ENCODE measurements around the gene AKAP6. TPM values are rescaled to one million over a fixed set of nuclear protein-coding genes. Genes with fewer than 3 reads are reported as not detected.

The AKAP6 gene
- total RNA-seq, 2 donors from 2014 or later = 33.5 to 108 TPM

DNA sequence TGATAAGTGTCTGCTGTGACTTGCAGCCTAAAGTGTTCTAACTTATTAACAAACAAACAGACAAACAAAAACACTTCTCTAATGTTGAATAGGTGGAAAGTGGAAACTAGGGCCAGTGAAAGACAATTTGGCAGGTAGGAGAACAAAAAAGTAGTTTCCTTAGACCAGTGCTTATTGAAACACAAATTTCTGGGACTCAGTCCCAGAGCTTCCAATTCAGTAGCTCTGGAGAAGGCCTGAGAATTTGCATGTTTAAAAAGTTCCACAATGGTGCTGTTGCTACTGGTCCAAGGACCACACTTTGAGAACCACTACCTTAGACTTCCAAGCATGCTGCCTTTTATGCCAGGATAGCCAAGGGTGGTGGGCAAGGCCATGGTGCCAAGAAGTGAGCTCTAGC is 67.8 kb downstream of the AKAP6 start:
- intact Hi-C loops (cut with DNase I) = no loop called here
- DNase-seq (ENCODE audit: low spot score) = no peak

DNA sequence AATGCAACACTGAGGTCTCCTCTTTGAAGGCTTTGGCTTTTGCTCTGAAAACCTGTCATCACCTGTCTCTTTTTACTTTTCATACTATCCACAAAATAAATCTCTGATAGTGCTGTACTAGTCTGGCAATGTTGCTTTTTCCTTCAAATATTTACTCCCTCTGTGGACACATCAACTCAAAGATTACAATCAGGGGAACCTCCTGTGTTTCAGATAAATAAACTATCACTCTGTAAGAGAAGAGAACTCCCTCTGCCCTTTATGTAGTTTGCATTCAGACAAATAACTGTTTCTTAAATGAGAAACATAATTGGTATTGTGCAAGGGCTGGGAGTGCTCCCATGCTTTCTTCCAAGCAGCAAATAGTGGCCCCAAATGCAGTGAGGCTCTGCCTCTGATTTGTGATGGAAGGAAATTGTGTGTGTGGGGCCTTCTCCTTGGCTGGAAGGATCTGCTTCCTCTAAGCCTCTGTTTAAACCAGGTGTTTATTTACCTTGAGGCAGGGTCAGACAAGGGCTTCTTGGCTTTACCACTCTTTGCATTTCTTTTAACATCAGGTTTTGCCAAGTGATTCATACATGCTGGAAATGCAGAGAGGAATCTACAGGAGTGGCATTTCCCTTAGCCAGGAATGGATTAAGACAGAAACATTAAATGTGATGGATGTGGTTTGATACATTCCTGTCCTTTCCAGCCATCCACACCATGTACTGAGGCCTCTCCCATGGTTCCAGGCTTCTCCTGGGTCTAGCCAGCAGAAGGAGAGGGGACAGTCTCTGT is 69.0 kb downstream of the AKAP6 start:
- intact Hi-C loops (cut with DNase I) = no loop called here
- DNase-seq (ENCODE audit: low spot score) = no peak

DNA sequence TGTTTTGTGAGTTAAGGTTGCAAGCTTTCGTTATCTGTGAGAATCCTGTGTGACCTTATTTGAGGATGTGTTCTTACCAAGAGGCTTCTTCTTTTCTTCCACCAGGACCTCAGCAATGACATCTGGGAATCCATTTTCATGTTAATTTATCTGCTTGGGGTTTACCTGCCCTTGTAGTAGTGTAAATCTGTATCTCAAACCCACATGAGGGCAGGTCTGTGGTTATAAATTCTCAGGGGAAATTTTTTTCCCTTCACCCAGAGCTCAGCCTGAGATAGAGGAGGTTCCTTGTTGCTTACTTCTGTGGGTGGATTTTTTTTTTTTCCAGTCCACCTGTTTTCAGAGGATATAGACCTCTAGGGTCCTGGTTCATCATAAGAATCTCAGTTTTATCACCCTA is 70.8 kb downstream of the AKAP6 start:
- no peak for DNase-seq (ENCODE audit: low spot score)
- intact Hi-C loops (cut with DNase I) = no loop called here

DNA sequence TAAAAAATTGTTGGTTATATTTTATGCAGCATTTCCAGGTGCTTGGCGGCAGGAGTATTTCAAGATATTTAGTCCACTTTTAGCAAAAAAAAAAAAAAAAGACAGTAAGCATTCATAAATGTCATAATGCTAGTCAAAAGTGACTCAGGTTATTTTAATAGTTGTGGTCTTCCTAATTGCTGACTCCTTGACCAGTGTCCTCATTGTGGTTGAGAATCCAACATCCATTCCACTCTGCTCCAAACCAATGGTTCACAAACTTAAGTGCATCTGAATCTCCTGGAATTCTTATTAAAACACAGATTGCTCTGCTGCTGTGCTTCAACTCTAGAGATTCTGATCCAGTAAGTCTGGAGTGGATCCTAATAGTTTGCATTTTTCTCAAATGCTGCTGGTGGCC is 71.4 kb downstream of the AKAP6 start:
- no peak for DNase-seq (ENCODE audit: low spot score)
- intact Hi-C loops (cut with DNase I) = no loop called here

DNA sequence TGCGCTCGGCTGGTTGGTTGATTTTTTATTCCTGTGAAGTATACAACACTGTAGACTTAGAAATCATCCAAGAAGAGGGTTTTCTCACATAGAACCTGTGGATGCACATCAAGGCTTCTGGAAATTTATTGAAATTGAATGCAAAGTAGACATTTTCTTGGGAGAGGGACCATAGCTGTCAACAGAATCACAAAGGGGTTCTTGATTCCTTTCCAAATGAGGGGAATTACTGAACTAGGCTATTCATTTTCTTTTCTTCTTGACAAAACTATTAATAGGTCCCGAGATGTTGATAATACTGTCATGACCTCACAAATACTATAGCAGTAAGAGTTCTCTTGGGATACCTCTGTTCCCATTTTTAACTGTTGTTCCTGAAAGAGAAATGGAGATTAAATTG is 73.9 kb downstream of the AKAP6 start:
- DNase-seq (ENCODE audit: low spot score) = no peak
- intact Hi-C loops (cut with DNase I) = no loop called here

DNA sequence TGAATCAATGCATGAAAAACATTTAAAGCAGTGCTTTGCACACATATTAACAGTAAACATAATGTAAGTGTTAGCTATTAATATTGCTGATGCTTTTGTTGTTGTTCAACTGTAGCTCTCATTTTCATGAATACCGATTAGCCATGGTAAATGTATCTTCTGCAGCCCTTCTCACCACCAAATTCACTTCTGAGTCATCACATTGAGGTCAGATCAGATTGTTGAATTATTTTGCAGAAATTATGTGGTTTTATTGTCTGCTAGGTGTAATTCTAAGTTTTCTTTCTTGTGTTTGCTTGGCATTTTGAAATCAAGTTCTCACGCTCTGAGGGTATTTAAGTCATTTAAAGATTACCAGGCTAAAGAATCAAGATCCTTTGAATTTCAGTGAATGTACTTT is 74.6 kb downstream of the AKAP6 start:
- intact Hi-C loops (cut with DNase I) = no loop called here
- no peak for DNase-seq (ENCODE audit: low spot score)

DNA sequence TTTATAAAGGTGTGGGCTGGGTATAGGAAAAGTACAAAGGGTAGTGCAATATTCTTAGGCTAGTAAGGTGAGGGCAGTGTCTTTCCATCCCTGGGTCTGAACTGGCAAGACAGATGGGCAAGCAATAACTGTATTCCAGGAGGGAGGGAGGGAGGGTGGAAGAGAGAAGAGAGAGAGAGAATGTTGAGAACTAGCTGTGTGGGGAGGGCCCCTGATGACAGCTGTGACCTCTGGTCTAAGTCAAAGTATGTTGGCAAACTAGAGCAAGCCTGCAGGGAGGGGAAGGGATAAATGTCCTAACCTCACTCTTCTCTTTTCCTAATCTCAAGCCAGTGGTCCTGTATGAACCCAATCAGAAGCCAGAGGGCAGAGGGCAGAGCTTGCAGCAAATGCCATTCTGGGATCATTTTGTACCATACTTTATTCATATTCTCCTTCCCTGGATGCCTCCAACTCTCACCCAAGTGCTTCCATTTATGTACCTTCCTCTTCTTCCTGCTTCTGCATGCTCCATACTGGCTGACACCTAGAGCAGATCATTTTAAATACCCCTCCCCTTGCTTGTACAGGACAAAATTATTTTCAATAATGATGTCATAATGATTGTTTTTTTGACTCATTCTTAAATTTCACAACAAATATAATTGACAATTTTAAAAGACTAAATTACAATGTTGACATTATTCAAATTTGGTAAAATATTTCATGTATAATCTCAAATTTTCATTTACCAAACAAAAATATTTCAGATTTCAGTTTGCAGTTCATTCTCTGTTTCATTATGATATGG is 75.9 kb downstream of the AKAP6 start:
- intact Hi-C loops (cut with DNase I) = no loop called here
- no peak for DNase-seq (ENCODE audit: low spot score)

DNA sequence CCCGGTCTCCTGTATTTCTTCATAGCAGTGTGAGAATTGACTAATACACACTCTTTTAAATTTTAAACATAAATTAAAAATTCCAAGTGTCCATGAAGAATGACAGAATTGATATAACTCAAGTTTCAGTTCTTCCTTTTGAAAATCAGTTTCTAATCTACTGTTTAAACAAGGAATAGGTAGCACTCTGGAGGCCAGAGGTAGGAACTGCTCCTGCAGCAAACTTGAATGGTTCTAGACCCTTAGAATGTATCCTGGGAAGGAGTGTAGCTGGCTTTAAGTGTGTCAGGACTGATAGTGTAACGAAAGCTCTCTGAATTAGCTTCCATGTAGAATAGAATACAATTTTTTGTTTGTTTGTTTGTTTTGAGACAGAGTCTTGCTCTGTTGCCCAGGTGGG is 76.8 kb downstream of the AKAP6 start:
- no peak for DNase-seq (ENCODE audit: low spot score)
- intact Hi-C loops (cut with DNase I) = loop anchor here in 1 of 2 donors (2.0 kb wide), 1 partner anchor 75 kb away; no protein-coding TSS in a partner anchor

DNA sequence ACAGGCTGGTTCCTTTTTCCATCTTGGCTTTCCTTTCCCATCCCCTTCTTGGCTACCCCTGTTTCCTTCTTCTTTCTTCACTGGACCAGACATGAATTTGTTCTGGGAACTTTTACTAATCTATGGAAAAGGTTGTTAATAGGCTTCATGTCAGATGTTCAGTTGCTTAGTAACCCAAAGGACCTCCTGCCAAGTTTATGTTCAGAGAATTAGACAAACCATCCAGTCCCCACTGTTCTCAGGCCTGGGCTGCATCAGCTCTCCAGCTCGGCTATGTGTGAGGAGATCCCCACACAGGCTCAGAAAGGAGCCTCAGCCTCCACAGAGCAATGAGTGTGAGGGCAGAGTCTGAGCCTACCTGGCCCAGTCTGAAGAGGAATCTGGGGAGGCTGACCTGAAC is 78.0 kb downstream of the AKAP6 start:
- intact Hi-C loops (cut with DNase I) = loop anchor here in 1 of 2 donors (2.0 kb wide), 1 partner anchor 76 kb away; no protein-coding TSS in a partner anchor
- DNase-seq (ENCODE audit: low spot score) = no peak

DNA sequence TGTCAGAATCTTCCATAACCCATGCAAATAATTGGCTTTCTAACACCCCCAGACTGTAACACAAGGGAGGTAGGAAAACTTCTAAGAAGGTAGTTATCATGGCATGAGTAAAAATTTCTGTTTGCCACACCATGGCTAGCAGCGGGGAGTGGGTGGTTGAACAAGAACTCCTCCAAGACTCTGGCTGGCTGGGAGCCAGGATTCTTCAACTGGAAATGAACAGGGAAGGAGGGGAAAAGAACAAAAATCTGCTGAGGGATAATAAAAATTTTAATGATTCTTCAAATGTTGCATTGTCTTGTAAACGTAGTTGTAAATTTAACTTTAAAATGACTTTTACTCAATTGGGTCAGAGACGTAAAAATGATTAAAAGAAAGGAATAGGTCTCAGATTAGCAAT is 78.9 kb downstream of the AKAP6 start:
- intact Hi-C loops (cut with DNase I) = no loop called here
- no peak for DNase-seq (ENCODE audit: low spot score)

DNA sequence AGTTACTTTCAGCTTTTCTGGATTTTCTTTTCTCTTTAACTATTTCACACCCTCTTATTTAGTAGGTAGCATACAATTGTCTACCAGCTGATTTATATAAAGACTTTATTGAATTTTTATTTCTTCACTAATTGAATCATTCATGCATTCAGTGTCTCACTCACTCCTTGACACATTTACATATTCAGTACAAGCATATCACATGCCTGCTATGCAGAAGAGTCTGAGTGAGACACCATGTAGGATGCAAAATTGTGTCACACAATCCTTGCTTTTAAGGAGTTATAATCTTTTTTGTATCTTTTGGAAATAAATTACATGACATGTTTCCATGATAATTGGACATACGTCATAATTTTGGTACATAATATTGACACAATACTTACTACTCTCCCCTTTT is 83.0 kb downstream of the AKAP6 start:
- DNase-seq (ENCODE audit: low spot score) = no peak
- intact Hi-C loops (cut with DNase I) = no loop called here

DNA sequence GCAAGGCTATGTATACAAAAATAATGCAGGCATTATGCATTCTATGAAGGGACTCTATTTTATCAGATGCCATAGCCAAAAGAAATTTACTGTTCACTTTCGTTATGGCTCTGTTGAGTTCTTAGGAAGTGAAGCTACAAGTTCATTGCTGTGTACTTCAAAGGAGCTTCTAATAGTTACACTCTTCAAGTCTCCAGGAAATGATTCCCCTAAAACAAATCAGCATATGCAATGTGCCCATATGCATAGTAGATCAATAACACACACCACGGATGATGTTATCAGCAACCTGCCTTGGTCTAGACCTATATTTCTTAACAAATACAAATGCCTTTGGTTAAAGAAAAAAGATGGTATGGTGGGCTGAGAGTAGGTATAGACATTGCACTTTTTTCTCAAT is 83.4 kb downstream of the AKAP6 start:
- DNase-seq (ENCODE audit: low spot score) = no peak
- intact Hi-C loops (cut with DNase I) = no loop called here

DNA sequence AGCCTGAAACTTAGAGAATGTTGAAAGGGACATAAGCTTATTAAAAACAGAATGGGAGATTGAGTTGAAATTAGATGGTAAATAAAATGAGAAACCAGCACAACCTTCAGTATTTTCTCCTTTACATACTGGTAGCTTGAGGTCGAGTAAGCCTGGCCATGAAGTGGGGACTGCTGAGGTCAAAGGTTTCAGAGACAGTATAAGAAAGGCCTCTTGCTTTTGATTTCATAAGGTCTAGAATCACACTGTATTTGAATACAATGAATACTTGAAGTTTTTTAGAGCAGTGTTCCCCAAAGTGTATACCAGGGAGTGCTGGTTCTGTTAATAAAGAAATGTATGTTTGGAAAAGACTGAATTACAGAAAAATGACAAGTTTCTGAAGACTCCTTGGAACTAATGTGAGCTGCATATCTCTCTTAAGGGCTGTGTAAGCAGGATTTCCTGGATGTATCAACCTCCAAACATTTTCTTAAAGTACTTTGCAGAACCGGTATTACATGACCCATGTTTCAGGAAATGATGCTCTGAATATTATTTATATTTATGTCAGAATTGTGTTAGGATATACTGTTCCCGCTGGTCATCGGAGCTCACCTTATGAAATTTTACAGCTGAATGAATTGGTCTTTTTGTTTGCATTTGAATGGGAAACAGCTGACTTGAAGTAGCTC is 85.0 kb downstream of the AKAP6 start:
- intact Hi-C loops (cut with DNase I) = no loop called here
- DNase-seq (ENCODE audit: low spot score) = no peak

DNA sequence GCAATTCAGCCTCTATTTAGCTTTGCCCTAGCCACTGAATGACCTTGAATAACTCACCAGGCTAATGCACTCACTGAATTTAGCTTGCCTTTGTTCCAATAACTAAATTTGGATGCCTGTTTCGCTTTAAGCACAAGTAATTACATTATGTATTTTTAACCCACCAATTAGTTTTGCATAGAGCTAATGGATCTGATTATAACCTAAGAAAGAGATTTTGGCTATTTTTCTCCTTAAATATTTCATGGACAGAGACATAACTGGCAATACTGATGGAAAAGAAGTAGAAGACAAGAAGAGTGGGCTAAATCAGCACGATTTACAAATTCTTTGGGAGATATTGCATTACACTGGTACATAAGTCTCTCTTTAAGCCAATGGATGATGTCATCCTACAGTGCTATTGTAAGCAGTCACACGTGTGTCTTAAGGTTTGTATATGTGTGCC is 85.7 kb downstream of the AKAP6 start:
- intact Hi-C loops (cut with DNase I) = no loop called here
- no peak for DNase-seq (ENCODE audit: low spot score)

DNA sequence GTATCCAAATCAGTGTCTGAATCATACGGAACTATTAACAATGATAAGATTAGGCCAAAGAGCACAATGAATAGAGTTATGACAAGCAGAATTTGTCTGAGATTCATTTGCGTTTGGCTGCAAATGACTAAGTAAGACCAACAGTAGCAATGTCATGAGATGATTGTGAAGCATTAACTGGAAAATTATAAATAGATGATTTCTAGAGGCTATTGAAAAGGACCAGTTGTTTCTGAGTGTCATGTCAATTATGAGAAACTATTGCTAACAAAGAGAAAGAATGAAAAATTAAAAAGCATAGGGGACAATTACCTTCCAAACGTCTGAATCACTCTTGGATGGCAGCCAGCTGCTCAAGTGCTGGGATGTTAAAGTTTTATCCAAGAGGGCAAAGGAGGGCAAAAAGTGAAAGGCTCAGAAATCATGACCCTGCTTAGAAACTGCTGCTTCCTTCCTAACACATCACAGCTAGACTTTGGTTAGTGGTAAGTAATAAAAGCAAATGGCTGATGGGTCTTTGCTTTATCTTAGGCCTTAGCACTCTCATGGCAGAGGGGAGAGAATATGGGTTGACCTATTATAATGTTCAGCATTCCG is 89.0 kb downstream of the AKAP6 start:
- no peak for DNase-seq (ENCODE audit: low spot score)

DNA sequence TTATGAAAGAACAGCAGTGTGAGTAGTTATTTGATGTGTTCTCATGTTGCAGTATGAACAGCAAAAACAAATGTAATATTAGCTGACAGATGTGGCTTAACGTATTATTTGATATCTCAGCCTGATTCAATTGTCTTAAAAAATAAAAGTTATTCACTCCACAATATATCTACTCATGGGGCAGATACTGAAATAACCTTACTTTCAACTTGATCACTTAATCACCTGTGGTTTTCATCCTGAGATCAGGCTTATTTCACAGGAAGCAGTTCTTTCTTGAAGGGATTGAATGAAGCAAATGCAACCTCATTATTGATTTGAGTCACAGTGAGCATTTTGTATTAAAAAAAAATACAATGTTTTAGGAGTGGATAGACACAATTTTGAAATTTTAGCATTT is 90.3 kb downstream of the AKAP6 start:
- intact Hi-C loops (cut with DNase I) = no loop called here
- no peak for DNase-seq (ENCODE audit: low spot score)

More for the DNA sequence above, 89.0 kb downstream of the AKAP6 start:
- intact Hi-C loops (cut with DNase I) = no loop called here

DNA sequence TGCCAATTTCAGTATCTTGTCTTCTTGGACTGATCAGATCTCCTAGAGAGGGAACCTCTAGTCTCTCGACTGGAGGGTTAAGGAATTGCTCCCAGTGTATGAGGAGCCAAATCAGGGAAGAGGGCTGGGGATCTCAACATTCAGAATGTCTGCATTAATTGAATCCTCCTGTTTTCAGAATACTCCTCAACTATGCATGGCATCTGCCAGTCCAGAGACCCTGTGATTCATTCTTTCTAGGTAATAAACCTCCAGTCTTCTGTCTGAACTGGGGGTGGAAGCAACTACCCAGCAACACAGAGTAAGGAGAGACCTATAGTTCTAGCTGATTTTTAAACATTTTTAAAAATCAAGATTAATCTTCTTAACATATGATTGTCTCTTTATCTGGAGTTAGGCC is 92.7 kb downstream of the AKAP6 start:
- intact Hi-C loops (cut with DNase I) = no loop called here
- DNase-seq (ENCODE audit: low spot score) = no peak

DNA sequence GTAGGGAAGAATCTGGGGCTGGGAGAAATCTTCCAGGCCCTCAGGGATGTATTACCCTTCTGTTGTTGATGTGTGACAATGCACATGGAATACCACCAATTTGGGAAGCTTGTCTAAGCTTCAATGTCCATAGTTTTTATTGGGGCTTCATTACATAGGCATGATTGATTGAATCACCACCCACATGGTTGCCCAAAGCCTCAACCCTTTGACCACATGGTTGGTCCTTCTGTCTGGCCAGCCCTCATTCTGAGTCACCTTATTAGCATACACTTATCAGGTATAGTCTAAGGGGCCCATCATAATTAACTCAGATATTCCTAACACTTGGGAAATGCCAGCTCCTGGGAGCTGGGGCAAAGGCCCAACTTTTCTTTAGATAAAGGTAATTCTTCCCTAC is 93.3 kb downstream of the AKAP6 start:
- intact Hi-C loops (cut with DNase I) = no loop called here
- no peak for DNase-seq (ENCODE audit: low spot score)

DNA sequence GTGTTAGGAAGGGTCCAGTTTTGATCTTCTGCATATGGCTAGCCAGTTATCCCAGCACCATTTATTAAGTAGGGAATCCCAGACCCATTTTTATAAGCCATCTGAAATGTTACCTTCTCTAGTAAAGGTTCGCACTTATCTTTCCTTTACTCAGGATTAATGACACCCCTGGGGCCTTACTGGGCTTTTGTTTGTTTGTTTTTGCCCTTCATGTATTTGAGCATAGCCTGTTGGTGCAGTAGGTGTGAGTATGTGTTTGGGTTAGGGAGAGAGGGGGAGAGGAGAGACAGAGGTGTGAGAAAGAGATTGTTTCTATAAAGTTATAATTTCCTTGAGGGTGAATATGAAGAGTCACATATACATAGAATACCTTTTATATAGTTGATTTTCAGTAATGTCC is 96.9 kb downstream of the AKAP6 start:
- DNase-seq (ENCODE audit: low spot score) = no peak

More for the DNA sequence above, 96.9 kb downstream of the AKAP6 start:
- intact Hi-C loops (cut with DNase I) = no loop called here
